ENCODE data around the gene TTC21A. TPM values are rescaled to one million over a fixed set of nuclear protein-coding genes. Genes with fewer than 3 reads are reported as not detected.

Gene TTC21A
- total and polyA plus RNA-seq, 10 of the 15 experiments (the other 5 are each of a cell fraction or from before 2014, with no cell fraction given) = 0.62 to 3.2 (median 1.2) TPM

- no TSS peak for BruUV-seq (replicated peaks)
- intact Hi-C loops (cut with micrococcal nuclease; ENCODE audit: unreplicated experiment) (no loop called here), in situ Hi-C loops (cut with MboI) (no loop called here)
- ChIA-PET POLR2A (no interaction called here), CTCF (no interaction called here), RAD21 (ENCODE audit: unreplicated experiment) (no interaction called here), SMC1A (ENCODE audit: uncharacterized antibody, unreplicated experiment) (interaction anchor here (0.9 to 2.6 kb wide), 2 partner anchors 13 to 205 kb away, joined by 3 to 8 read pairs; no protein-coding TSS in a partner anchor)
- H3K79me2 ChIP-seq (ENCODE audit: control insufficient read depth, insufficient read depth, low read length) = no peaks in the 10 kb centered on the region
- no peak overlapping the region for H3K4me2 ChIP-seq (ENCODE audit: control insufficient read depth, insufficient read depth)
- FAIRE-seq = no peak
- DNase-seq (ENCODE audit: low read depth, low spot score) = no peak
- H2AFZ ChIP-seq (ENCODE audit: control insufficient read depth, low read depth, low read length) = no peak overlapping the region
- no peaks in the 10 kb centered on the region for H3K27me3 ChIP-seq (replicated peaks in 1 of 2; ENCODE audit: control insufficient read depth in 2 of 2, insufficient read depth in 2 of 2, low read length in 1 of 2)
- H3K9ac ChIP-seq (ENCODE audit: control insufficient read depth, insufficient read depth, low read length) = no peak overlapping the region
- no peak overlapping the region for H3K27ac ChIP-seq (ENCODE audit: control insufficient read depth, insufficient read depth)
- 97% methylated on average over 4 of the region's 4 CpGs for WGBS (ENCODE audit: insufficient coverage, insufficient replicate concordance, low lambda C conversion rate, missing lambda C conversion rate)
- H3K9me3 ChIP-seq (replicated peaks; ENCODE audit: control insufficient read depth, insufficient read depth, low read length) = no peaks in the 10 kb centered on the region
- no peak overlapping the region for H3K4me3 ChIP-seq
- H3K36me3 ChIP-seq (ENCODE audit: control insufficient read depth in 2 of 2, insufficient read depth in 2 of 2, low read length in 1 of 2) = peaks cover 3 to 13% of the 10 kb centered on the region in 2 experiments; a peak in 3 of 4 replicates
- no peak for ATAC-seq
- 0 out of 2 replicates have a peak, but pooled peaks cover 2% of the 10 kb centered on the region for H3K4me1 ChIP-seq (ENCODE audit: control insufficient read depth, insufficient read depth, low read length)
- H4K20me1 ChIP-seq (ENCODE audit: control insufficient read depth, insufficient read depth) = no peaks in the 10 kb centered on the region
- no peak for TF ChIP-seq EZH2 (IDR thresholded peaks at IDR 0.05; ENCODE audit: borderline replicate concordance, control insufficient read depth, low read depth, low read length)
- TF ChIP-seq NFYB (IDR thresholded peaks at IDR 0.05; ENCODE audit: insufficient read depth, low read depth, low read length) = no peak
- TF ChIP-seq POLR2A (IDR thresholded peaks at IDR 0.05; ENCODE audit: low read depth, low read length) = no peak
- no peak for TF ChIP-seq SREBF2 (IDR thresholded peaks at IDR 0.05; ENCODE audit: low read length)
- no peak for TF ChIP-seq JUND (IDR thresholded peaks at IDR 0.05; ENCODE audit: low read depth, low read length)
- TF ChIP-seq TBL1XR1 (IDR thresholded peaks at IDR 0.05; ENCODE audit: low read depth, low read length) = no peak
- TF ChIP-seq NR2C1 (IDR thresholded peaks at IDR 0.05) = no peak
- TF ChIP-seq, protein P1, sequence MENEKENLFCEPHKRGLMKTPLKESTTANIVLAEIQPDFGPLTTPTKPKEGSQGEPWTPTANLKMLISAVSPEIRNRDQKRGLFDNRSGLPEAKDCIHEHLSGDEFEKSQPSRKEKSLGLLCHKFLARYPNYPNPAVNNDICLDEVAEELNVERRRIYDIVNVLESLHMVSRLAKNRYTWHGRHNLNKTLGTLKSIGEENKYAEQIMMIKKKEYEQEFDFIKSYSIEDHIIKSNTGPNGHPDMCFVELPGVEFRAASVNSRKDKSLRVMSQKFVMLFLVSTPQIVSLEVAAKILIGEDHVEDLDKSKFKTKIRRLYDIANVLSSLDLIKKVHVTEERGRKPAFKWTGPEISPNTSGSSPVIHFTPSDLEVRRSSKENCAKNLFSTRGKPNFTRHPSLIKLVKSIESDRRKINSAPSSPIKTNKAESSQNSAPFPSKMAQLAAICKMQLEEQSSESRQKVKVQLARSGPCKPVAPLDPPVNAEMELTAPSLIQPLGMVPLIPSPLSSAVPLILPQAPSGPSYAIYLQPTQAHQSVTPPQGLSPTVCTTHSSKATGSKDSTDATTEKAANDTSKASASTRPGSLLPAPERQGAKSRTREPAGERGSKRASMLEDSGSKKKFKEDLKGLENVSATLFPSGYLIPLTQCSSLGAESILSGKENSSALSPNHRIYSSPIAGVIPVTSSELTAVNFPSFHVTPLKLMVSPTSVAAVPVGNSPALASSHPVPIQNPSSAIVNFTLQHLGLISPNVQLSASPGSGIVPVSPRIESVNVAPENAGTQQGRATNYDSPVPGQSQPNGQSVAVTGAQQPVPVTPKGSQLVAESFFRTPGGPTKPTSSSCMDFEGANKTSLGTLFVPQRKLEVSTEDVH (IDR thresholded peaks at IDR 0.05; ENCODE audit: low read depth, partially characterized antibody) = no peak
- TF ChIP-seq BHLHE40 (IDR thresholded peaks at IDR 0.05; ENCODE audit: borderline replicate concordance in 1 of 2, low read depth in 2 of 2, low read length in 1 of 2) = no peak
- no peak for TF ChIP-seq ZNF207 (IDR thresholded peaks at IDR 0.05; ENCODE audit: borderline replicate concordance)
- TF ChIP-seq CEBPB (IDR thresholded peaks at IDR 0.05; ENCODE audit: borderline replicate concordance in 1 of 2, low read depth in 2 of 2, low read length in 2 of 2) = no peak
- TF ChIP-seq, protein P2, sequence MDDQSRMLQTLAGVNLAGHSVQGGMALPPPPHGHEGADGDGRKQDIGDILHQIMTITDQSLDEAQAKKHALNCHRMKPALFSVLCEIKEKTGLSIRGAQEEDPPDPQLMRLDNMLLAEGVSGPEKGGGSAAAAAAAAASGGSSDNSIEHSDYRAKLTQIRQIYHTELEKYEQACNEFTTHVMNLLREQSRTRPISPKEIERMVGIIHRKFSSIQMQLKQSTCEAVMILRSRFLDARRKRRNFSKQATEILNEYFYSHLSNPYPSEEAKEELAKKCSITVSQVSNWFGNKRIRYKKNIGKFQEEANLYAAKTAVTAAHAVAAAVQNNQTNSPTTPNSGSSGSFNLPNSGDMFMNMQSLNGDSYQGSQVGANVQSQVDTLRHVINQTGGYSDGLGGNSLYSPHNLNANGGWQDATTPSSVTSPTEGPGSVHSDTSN (IDR thresholded peaks at IDR 0.05; ENCODE audit: insufficient replicate concordance, low read depth, low read length) = no peak
- no peak for TF ChIP-seq BRCA1 (IDR thresholded peaks at IDR 0.05; ENCODE audit: low read depth, low read length)
- no peak for TF ChIP-seq MAX (IDR thresholded peaks at IDR 0.05; ENCODE audit: low read depth, low read length)
- no peak for TF ChIP-seq ETV6 (conservative IDR thresholded peaks at IDR 0.05 in 1 of 2, IDR thresholded peaks at IDR 0.05 in 1 of 2; ENCODE audit: borderline replicate concordance in 1 of 2, low read depth in 1 of 2)
- no peak for TF ChIP-seq MTA3 (IDR thresholded peaks at IDR 0.05; ENCODE audit: borderline replicate concordance, low read length)
Observed at GRCh38 chr3:39082666-39083313, 24.7 kb upstream of the TTC21A start.
